Measurements from ENCODE around the gene UBE2M.
"Not testable (repeated sequence)": the region's sequence is repeated elsewhere in the genome, so short reads cannot be mapped to it uniquely, and the experiment has no call there.

Gene UBE2M

DNA sequence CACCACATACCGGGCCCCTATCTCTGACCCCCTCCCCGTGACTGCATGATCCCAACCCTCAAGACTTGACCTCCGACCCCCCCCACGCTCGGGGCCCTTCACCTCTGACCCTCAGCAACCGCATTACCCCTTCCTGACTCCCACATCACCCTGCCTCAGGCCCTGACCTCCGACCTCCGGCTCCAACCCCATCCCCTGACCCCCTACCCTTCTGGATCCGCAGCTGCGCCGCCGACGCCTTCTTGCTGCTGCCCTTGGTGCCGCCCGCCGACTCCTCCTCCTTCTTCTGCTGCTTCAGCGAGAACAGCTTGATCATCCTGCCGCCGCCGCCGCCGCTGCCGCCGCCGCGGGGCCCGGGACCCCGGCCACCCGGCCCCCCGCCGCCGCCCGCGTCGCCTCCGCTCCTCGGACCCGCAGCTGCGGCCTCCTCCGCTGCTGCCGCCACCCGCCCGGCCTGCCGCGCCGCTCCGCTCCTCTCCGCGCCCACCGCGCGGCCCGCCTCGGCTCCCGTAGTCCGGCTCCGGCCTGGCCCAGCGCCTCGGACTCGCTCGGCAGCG is at the start of gene UBE2M:
UBE2M (minus strand) TSS at position 546 of the 557 bp plus-strand sequence; CDS start at position 316, 230 bp downstream.
- peak within 1 kb of the TSS; percentile 86 to 98 for H3K4me3 Mint-ChIP-seq
- H3K27me3 Mint-ChIP-seq = no peaks in the 10 kb centered on the region
- peak within 1 kb of the TSS; percentile 99 for H3K27ac Mint-ChIP-seq
- ATAC-seq (peak; percentile 1), DNase-seq (no peak)
- no peaks in the 10 kb centered on the region for H3K9me3 Mint-ChIP-seq
- peaks cover 83% of the 10 kb centered on the region for H3K4me1 Mint-ChIP-seq

DNA sequence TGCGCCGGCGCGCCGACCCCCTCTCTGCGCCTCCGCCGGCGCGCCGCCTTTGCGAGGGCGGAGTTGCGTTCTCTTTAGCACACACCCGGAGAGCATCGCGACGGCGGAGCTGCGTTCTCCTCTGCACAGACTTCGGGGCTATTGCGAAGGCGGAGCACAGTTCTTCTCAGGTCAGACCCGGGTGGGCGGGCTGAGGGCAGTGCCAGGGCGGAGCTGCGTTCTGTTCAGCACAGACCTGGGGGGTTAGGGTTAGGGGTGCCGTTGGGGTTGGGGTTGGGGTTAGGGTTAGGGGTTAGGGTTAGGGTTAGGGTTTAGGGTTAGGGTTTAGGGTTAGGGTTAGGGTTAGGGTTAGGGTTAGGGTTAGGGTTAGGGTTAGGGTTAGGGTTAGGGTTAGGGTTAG is 48.8 kb upstream of the UBE2M start:
- not testable (repeated sequence) for ATAC-seq, H3K4me3 Mint-ChIP-seq, H3K27ac Mint-ChIP-seq, H3K4me1 Mint-ChIP-seq, DNase-seq, H3K9me3 Mint-ChIP-seq, H3K27me3 Mint-ChIP-seq

DNA sequence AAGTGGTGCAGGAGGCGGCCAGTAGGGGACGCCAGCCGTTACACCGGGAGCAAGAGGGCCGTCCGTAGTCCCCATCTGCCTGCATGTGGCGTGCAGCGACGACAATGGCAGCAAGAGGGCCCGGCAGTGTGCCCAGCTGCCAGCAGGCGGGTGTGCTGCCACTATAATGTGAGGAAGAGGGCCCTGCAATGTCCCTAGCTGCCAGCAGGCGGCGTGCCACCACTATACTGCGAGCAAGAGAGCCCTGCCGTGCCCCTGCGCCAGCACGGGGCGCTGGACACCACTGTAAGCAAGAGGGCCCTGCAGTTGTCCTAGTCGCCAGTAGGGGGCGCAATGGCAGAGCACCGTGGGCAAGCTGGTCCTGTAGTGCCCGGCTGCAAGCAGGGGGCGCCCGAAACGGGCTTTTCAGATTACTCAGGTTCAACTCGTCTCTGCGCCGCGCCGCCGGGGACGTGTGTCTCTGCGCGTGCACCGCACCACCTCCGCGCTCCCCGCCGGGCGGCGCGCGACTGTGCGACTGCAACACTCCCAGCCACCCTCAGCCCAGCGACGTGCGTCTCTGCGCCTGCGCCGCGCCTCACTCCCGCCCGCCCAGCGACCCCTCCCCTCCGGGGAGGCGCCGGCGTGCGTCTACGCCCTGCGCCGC is 48.0 kb upstream of the UBE2M start:
- not testable (repeated sequence) for H3K27ac Mint-ChIP-seq, H3K27me3 Mint-ChIP-seq, DNase-seq, ATAC-seq, H3K4me1 Mint-ChIP-seq, H3K9me3 Mint-ChIP-seq, H3K4me3 Mint-ChIP-seq

DNA sequence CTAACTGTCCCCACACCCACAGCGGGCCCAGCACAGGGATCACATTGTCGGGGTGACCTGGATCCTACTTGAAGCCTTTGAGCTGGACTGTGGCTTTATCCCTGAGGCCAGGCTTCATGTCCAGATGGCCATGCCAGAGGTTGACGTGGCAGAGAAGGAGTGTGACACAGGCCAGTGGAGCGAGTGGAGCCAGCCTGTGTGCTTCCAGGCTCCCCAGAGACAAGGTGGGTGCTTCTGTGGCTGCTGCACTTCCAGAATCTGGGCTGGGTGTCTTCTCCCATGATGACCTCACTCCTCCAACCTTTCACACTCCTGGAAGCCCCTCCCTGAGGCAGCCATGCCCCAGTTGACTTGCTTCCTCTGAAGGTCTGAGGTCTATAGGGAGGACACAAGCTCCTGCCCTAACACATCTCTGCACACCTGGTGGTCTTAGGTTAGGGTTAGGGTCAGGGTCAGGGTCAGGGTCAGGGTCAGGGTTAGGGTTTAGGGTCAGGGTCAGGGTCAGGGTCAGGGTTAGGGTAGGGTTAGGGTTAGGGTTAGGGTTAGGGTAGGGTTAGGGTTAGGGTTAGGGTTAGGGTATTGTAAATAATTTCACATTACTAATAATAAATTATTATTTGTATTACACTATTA is 27.8 kb upstream of the UBE2M start:
- ATAC-seq (no peak), DNase-seq (no peak)
- H3K4me3 Mint-ChIP-seq = no peak overlapping the region
- no peaks in the 10 kb centered on the region for H3K27me3 Mint-ChIP-seq
- no peaks in the 10 kb centered on the region for H3K9me3 Mint-ChIP-seq
- H3K27ac Mint-ChIP-seq = no peak overlapping the region
- H3K4me1 Mint-ChIP-seq = peaks cover 13% of the 10 kb centered on the region

DNA sequence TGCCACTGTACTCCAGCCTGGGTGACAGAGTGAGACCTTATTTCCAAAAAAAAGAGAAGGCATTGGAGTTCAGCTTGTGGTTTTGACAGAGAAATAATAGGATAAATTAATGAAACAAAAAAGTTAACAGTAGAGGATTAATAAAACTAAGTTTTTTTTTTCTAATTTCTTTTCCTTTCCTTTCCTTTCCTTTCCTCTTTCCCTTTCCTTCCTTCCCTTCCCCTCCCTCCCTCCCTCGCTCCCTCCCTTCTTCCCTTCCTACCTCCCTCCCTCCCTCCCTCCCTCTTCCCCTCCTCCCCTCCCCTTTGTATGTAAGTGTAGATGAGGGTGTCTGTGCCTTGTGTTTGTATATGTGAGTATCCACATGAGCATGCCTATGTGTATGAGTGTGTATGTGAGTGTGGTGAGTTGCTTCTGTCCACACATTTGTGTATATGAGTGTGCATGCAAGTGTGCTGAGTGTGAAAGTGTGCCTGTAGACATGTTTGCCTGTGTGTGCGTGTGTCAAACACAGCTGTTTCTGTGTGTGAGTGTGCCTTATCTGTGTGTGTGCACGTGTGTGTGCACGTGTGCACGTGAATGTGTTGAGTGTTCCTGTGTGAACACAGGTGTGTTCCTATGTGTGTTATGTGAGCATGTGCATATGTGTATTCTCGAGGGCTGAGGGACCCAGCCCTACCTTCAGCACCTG is 27.2 kb upstream of the UBE2M start:
- no peaks in the 10 kb centered on the region for H3K27me3 Mint-ChIP-seq
- H3K4me1 Mint-ChIP-seq = peaks cover 20% of the 10 kb centered on the region
- H3K9me3 Mint-ChIP-seq = no peaks in the 10 kb centered on the region
- no peak overlapping the region for H3K4me3 Mint-ChIP-seq
- H3K27ac Mint-ChIP-seq = no peak overlapping the region
- ATAC-seq = no peak
- no peak for DNase-seq

DNA sequence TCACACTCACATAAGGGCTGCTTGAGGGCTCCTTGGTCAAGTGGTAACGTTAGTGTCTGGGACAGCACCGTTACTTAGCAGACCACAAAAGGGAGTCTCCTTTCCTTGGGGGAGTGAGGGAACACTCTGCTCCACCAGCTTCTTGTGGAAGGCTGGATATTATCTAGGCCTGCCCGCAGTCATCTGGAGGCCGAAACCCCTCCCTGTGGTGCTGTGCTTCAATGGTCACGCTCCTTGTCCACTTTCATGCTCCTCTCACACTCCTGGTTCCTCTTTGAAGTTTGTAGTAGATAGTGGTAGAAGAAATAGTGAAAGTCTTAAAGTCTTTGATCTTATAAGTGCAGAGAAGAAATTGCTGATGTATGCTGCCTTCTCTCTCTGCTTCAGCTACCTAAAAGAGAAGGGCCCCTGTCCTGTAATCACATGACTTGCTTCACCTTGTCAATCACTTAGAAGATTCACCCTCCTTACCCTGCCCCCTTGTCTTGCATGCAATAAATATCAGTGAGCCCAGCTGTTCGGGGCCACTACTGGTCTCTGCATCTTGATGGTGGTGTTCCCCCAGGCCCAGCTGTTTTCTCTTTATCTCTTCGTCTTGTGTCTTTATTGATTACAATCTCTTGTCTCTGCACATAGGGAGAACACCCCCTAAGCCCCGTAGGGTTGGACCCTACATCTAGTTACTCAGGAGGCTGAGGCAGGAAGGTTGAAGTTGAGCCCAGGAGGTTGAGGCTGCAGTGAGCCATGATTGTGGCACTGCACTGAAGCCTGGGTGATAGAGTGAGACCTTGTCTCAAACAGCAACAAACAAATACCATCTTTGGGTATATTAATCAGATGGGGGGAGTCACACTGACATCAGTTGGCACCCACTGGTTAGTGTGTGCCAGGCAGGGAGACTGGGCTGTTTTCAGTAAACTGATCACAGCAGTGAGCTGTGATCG is 26.4 kb upstream of the UBE2M start:
- ATAC-seq = no peak
- H3K27ac Mint-ChIP-seq = no peak overlapping the region

DNA sequence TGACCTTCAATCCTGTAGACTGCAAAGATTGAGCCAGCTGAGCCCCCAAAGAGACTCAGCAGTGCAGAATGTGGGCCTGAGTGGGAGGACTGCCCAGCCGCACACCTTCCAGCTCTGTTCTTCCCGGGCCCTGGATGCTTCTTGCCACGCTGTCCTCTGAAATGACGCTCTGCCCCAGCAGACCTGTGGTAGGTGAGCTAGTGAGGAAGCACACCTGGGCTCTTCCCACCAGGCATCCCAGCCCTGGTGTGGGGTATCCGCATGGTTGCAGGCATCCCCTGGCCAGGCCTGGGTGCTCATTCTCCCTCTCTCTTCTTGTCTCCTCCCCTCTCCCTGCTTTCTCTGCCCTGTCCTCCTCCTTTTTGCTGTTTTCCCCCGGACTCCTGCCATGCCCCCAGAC is 24.6 kb upstream of the UBE2M start:
- Mint-ChIP-seq H3K27me3 (no peaks in the 10 kb centered on the region), H3K4me3 (no peak overlapping the region), H3K4me1 (peaks cover 43% of the 10 kb centered on the region), H3K9me3 (no peaks in the 10 kb centered on the region), H3K27ac (no peak overlapping the region)
- DNase-seq (no peak), ATAC-seq (no peak)

More for the DNA sequence above, 26.4 kb upstream of the UBE2M start:
- H3K27me3 Mint-ChIP-seq = no peaks in the 10 kb centered on the region
- no peaks in the 10 kb centered on the region for H3K9me3 Mint-ChIP-seq
- no peak overlapping the region for H3K4me3 Mint-ChIP-seq
- H3K4me1 Mint-ChIP-seq = peaks cover 25% of the 10 kb centered on the region
- DNase-seq = no peak

DNA sequence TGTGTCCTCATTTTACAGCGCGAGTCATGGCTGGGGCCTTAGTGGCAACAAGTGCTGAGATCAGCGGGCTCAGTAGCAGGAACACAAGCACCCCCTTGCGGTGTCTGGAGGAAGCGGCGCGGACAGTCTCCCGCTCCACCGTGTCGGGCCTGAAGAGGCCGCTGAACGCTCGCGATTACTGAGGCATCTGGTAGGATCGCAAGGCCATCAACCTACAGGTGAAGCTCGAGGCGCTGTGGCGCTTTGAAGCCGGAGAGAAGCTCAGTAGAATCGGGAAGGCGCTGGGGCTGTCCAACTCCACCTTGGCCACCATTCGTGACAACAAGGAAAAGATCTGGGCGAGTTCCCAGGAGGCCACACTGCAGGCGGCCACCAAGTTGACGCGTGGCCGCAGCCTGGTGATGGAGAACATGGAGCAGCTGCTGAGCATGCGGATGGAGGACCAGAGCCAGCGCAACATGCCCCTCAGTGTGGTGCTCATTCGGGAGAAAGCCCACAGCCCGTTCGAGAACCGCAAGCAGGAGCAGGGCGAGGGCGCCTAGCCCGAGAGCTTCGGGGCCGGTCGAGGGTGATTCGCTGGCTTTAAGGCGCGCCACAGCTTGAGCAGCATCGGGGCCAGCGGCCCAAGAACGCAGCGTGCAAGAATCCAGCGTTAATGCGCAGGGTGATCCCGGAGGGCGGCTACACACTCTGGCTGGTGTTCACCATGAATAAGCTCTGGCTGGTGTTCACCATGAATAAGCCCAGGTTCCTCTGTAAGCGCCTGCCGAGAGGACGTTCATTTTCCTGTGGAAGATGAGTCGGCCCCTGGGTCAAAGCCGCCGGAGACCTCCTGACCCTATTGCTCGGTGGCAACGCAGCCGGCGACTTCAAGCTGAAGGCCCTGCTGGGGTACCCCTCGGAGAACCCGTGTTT is 23.1 kb upstream of the UBE2M start:
- peak; percentile 90 to 93 for DNase-seq
- Mint-ChIP-seq H3K4me1 (peaks cover 54% of the 10 kb centered on the region), H3K27ac (peak overlapping the region; percentile 19 to 73), H3K27me3 (no peaks in the 10 kb centered on the region), H3K9me3 (no peaks in the 10 kb centered on the region), H3K4me3 (no peak overlapping the region)
- peak; percentile 99 for ATAC-seq

DNA sequence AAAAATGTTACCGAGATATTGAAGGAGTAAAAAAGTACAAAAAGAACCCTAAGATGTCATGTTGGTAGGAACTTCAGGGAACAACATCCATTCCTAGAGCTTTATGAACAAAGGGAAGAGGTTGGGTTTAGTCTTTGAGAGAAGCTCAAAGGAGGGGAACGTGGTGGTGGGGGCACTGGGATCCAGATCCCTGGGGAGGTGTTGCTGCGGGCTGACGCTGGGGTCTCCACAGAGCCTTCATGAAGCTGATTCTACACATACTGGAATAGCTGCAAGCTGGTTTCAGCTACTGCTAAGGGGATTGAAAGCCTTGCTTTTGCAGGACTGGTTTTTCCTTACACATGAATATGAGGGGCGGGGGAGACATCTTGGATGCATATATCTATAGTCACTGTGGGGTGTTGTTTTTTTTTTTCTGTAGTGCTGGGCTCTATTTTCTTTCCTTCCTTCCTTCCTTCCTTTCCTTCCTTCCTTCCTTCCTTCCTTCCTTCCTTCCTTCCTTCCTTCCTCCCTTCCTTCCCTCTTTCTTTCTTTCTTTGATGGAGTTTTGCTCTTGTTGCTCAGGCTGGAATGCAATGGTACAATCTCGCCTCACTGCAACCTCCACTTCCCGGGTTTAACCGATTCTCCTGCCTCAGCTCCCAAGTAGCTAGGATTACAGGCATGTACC is 21.2 kb upstream of the UBE2M start:
- Mint-ChIP-seq H3K4me3 (no peak overlapping the region), H3K27ac (no peak overlapping the region), H3K27me3 (no peaks in the 10 kb centered on the region), H3K9me3 (no peaks in the 10 kb centered on the region), H3K4me1 (peaks cover 57% of the 10 kb centered on the region)
- ATAC-seq (no peak), DNase-seq (no peak)

DNA sequence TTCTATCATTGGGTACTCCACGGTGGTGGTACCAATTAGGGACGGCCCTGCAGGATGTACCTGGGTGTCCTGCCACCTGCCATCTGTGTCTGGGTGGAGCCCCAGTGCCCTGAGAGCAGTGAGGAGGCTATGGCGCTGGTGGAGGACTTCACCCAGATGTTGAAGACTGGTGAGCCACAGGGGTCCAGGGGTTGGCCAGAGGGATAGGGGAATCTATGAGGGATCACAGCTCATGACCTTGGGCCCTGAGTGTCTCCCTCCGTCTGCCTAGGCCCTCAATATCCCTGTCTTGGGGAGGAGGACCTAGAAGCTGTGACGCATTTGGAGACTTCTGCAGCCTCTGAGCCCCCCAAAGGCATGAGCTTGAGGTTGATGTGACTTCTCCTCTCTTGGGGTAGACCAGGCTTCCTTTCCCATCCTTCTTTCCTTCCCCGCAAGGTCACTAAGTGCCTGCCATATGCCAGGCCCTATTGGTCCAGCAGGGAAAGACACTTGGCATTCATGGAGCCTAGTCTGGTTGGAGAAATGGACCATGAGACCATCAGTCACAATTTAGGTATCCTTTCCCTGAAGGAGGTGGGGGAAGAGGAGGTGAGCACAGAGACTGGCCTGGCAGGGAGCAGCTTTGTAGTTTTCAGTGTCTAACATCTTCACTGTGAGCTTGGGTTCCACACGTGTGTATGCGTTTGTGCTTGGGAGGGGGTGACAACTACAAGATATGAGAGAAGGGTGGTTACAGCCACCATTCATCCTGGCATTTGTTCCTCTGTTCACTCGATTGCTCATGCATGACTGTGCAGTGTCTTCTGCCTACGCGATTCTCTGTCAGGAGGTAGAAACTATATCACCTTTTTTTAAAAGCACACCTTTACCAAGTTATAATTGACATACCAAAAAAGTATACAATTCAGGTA is 19.9 kb upstream of the UBE2M start:
- DNase-seq (peak in 1 of 2 donors; percentile 12), ATAC-seq (no peak)
- Mint-ChIP-seq H3K4me1 (peaks cover 70% of the 10 kb centered on the region), H3K27ac (peak overlapping the region in 1 of 2 donors; percentile 20), H3K9me3 (no peaks in the 10 kb centered on the region), H3K4me3 (peak overlapping the region; percentile 4 to 22), H3K27me3 (no peaks in the 10 kb centered on the region)

DNA sequence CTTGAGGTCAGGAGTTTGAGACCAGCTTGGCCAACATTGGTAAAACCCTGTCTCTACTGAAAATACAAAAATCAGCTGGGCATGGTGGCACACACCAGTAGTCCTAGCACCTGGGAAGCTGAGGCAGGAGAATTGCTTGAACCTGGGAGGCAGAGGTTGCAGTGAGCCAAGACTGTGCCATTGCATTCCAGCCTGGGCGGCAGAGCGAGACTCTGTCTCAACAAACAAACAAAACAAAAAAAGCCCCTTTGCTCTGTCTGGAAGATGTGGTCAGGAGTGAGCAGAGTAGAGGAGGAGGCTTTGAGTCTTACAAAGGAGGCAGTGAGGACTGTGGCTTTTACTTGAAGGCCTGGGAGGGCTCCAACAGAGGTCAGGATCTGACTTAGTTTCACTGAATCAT is 19.2 kb upstream of the UBE2M start:
- H3K9me3 Mint-ChIP-seq, ATAC-seq, H3K27ac Mint-ChIP-seq, H3K27me3 Mint-ChIP-seq: not testable (repeated sequence)
- Mint-ChIP-seq H3K4me1 (peaks cover 68% of the 10 kb centered on the region), H3K4me3 (peak overlapping the region in 1 of 2 donors; percentile 22)
- peak in 1 of 2 donors; percentile 8 for DNase-seq

DNA sequence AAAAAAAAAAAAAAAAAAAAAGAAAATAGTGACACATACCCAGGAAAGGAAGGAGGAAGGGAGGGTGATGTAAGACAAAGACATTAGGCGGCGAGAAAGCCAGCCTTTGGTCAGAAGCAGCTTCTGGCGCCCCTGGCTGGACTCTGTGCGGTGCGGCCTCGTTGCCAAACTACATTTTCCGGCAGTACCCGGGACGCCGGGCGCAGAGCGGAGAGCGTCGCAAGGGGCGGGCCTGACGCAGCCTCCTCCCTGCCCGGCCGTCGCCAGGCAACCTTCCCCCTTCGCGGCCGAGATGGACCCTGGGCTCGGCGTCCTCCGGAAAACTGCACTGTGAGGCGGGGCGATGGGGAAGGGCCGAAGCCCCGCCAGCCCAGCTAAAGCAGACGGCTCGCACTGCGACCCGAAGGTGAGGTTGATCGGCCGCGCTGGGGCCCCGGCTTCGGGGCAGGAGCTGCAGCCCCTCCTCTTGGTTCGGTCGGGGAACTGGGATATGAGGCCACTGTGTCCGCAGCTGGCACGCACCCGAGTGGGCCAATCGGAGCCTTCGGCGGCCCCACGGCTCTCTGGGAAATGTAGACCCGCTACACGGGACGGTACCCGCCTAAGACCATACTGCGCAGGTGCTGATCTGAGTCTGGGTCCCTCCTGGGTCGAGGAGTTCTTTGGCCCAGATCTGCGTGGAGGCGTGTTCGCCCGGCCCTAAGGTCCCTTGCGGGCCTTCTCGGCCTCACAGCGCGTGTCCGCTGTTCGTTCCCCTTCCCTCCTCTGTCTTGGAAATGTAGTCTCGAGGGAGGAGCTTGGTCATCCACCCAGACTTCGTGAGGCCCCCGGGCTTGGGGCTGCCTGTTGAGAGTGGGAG is 17.0 kb upstream of the UBE2M start:
- ATAC-seq = peak; percentile 68
- H3K4me3 Mint-ChIP-seq = peak overlapping the region; percentile 92
- DNase-seq = peak; percentile 88 to 91
- no peaks in the 10 kb centered on the region for H3K9me3 Mint-ChIP-seq
- peaks cover 66% of the 10 kb centered on the region for H3K4me1 Mint-ChIP-seq
- H3K27ac Mint-ChIP-seq = peak overlapping the region; percentile 99
- H3K27me3 Mint-ChIP-seq = no peaks in the 10 kb centered on the region

All from stimulated activated naive CD8-positive, alpha-beta T cell treated with anti-CD3 and anti-CD28 coated beads, Interleukin-15, amount 100 ng/mL, for 72 hours (primary cell).